Esophagus squamous epithelium (tissue), 4 donors: ENCODE measurements around the gene ATXN1.

Experiments
- POLR2A ChIP-seq, 4 donors: fragments of 450-650 bp; IDR thresholded peaks; one replicate each; pipeline ENCODE4 v1.6.1; 2017; ENCODE audit warnings: antibody characterized with exemption in 4 of 4, mild to moderate bottlenecking in 4 of 4, moderate library complexity in 3 of 4
- TF ChIP-seq, protein P1 (sequence below), 6 experiments: fragments of 450-650 bp in 4 of 6; fragments of 200-600 bp in 2 of 6; sonication (generic) in 2 of 6; IDR thresholded peaks; one replicate each; pipeline ENCODE4 v1.5.1; 2016 to 2019; ENCODE audit warnings: antibody characterized with exemption in 6 of 6, mild to moderate bottlenecking in 4 of 6, moderate library complexity in 4 of 6

DNA sequence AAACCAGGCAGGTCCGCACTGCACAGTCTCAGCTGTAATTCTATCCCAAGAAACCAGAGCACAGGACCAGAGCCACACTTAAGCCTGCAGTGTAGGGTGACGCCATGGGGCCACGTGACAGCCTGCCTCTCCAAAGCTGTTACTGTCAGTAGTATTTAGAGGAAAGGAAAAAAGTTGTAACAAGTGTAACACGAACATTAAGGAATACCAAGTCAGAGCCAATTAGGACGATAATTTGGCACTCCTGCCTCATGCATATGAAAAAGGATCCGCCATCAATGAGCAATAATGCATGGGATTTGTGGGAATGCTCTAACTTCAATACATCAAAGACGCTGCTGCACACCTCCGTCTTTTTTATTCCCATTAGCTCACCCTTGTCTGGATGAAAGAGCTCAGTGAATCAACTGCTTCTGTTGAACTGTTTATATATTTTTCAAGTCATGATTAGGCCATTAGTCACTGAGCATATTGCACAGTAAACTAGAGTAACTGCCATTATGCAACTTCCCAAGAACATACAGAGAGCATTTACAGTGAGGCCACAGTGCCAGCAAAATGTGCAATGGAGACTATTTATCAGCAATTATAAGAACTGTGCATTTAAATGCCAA lies 79.9 kb downstream of the ATXN1 start:
- TF ChIP-seq, protein P1, sequence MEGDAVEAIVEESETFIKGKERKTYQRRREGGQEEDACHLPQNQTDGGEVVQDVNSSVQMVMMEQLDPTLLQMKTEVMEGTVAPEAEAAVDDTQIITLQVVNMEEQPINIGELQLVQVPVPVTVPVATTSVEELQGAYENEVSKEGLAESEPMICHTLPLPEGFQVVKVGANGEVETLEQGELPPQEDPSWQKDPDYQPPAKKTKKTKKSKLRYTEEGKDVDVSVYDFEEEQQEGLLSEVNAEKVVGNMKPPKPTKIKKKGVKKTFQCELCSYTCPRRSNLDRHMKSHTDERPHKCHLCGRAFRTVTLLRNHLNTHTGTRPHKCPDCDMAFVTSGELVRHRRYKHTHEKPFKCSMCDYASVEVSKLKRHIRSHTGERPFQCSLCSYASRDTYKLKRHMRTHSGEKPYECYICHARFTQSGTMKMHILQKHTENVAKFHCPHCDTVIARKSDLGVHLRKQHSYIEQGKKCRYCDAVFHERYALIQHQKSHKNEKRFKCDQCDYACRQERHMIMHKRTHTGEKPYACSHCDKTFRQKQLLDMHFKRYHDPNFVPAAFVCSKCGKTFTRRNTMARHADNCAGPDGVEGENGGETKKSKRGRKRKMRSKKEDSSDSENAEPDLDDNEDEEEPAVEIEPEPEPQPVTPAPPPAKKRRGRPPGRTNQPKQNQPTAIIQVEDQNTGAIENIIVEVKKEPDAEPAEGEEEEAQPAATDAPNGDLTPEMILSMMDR (IDR thresholded peaks at IDR 0.05), result no peak
- TF ChIP-seq POLR2A (IDR thresholded peaks at IDR 0.05), result no peak
